Measurements from ENCODE around the gene BANP. TPM values are rescaled to one million over a fixed set of nuclear protein-coding genes. Genes with fewer than 3 reads are reported as not detected.
"Not testable (repeated sequence)": the region's sequence is repeated elsewhere in the genome, so short reads cannot be mapped to it uniquely, and the experiment has no call there.

The BANP gene
- total RNA-seq, 1 experiment from 2014 or later = 24.2 TPM

DNA sequence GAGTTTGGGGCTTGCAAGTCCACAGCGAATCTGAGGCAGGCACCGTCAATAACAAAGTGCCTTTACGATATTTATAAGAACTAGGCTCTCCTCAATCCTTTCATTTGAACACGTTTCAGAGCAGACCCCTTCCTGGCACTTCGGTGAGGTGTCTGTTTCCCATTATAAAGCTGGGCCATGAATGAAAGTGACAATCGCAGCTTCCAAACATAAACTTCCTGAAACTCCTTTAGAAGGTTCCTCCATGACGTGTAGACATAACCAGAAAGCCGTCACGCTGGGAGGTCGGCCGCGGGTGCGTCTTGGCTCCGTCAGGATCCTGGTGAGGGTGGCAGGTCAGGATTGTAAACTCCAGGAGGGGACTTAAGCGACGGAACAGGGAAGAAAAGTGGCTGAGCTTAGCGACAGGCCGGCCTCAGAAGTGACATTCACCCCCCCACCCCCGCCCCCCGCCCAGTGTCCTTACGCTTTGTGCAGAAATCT lies 150.4 kb downstream of the BANP start:
- BruUV-seq (replicated peaks); POLR2A ChIA-PET (ENCODE audit: unreplicated experiment): not testable (repeated sequence)

DNA sequence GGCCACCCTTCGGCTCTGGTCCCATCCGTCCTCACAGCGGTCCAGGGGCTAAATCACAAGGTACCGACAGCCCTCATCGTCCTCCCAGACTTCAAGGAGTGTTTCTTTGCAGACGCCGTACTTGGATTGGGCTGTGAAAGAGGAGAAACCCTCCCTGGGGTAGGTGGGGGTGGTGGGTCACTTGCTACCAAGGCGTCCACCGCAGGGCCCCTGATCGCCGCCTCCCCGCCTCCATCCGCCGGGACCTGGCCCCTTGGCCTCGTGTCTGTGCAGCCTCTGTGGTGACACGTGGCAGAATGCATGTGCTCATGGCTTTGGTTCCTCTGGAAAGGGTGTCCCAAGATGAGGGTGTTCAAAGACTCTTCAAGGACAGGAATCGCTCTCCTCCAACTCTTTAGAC lies 151.4 kb downstream of the BANP start:
- Histone ChIP-seq H3K79me2 (ENCODE audit: low read length) (no peaks in the 10 kb centered on the region), H3K4me1 (ENCODE audit: insufficient read depth, low read length) (no peaks in the 10 kb centered on the region), H3K9ac (ENCODE audit: low read length) (no peak overlapping the region), H3K36me3 (ENCODE audit: low read depth, low read length) (no peaks in the 10 kb centered on the region), H3K27me3 (ENCODE audit: low read length) (no peaks in the 10 kb centered on the region), H3K4me2 (ENCODE audit: low read length) (no peak overlapping the region), H4K20me1 (ENCODE audit: low read length) (no peaks in the 10 kb centered on the region), H3K9me3 (ENCODE audit: low read length) (no peaks in the 10 kb centered on the region), H3K27ac (ENCODE audit: low read length) (no peak overlapping the region), H3F3A (ENCODE audit: low read length, unreplicated experiment) (no peaks in the 10 kb centered on the region), H3K9me2 (replicated peaks; ENCODE audit: low read length) (no peaks in the 10 kb centered on the region), H3K4me3 (ENCODE audit: low read length) (no peak overlapping the region), H2AFZ (ENCODE audit: low read length) (no peak overlapping the region)
- ChIA-PET POLR2A (ENCODE audit: unreplicated experiment) (no interaction called here), CTCF (no interaction called here)
- TF ChIP-seq, protein P1, sequence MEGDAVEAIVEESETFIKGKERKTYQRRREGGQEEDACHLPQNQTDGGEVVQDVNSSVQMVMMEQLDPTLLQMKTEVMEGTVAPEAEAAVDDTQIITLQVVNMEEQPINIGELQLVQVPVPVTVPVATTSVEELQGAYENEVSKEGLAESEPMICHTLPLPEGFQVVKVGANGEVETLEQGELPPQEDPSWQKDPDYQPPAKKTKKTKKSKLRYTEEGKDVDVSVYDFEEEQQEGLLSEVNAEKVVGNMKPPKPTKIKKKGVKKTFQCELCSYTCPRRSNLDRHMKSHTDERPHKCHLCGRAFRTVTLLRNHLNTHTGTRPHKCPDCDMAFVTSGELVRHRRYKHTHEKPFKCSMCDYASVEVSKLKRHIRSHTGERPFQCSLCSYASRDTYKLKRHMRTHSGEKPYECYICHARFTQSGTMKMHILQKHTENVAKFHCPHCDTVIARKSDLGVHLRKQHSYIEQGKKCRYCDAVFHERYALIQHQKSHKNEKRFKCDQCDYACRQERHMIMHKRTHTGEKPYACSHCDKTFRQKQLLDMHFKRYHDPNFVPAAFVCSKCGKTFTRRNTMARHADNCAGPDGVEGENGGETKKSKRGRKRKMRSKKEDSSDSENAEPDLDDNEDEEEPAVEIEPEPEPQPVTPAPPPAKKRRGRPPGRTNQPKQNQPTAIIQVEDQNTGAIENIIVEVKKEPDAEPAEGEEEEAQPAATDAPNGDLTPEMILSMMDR (conservative IDR thresholded peaks at IDR 0.05; ENCODE audit: low read depth, low read length) = no peak
- TF ChIP-seq EZH2phosphoT487 (IDR thresholded peaks at IDR 0.05; ENCODE audit: borderline replicate concordance, low read length) (no peak), EZH2 (IDR thresholded peaks at IDR 0.05; ENCODE audit: low read length, unreplicated experiment) (no peak)
- DNase-seq (no peak), ATAC-seq (no peak)
- no TSS peak for BruUV-seq (replicated peaks)
- intact Hi-C loops (cut with micrococcal nuclease) = no loop called here

More for the DNA sequence above, 150.4 kb downstream of the BANP start:
- H4K20me1 ChIP-seq (ENCODE audit: low read length); H3K79me2 ChIP-seq (ENCODE audit: low read length); H3K9ac ChIP-seq (ENCODE audit: low read length); H3K4me2 ChIP-seq (ENCODE audit: low read length); DNase-seq; H3K4me1 ChIP-seq (ENCODE audit: insufficient read depth, low read length); H3K9me2 ChIP-seq (replicated peaks; ENCODE audit: low read length); CTCF ChIA-PET; ATAC-seq; H3K27me3 ChIP-seq (ENCODE audit: low read length); H3K27ac ChIP-seq (ENCODE audit: low read length); H3K9me3 ChIP-seq (ENCODE audit: low read length); H3F3A ChIP-seq (ENCODE audit: low read length, unreplicated experiment); H3K36me3 ChIP-seq (ENCODE audit: low read depth, low read length); intact Hi-C loops (cut with micrococcal nuclease); H3K4me3 ChIP-seq (ENCODE audit: low read length); H2AFZ ChIP-seq (ENCODE audit: low read length): not testable (repeated sequence)

GRCh38 chr16:88103011-88103410 lies 151.8 kb downstream of the BANP start:
- no peaks in the 10 kb centered on the region for H3K9me3 ChIP-seq (ENCODE audit: low read length)
- ATAC-seq (no peak), DNase-seq (no peak)
- ChIA-PET POLR2A (ENCODE audit: unreplicated experiment) (no interaction called here), CTCF (no interaction called here)
- no peaks in the 10 kb centered on the region for H3F3A ChIP-seq (ENCODE audit: low read length, unreplicated experiment)
- H3K9ac ChIP-seq (ENCODE audit: low read length) = no peak overlapping the region
- no peaks in the 10 kb centered on the region for H3K4me1 ChIP-seq (ENCODE audit: insufficient read depth, low read length)
- H3K36me3 ChIP-seq (ENCODE audit: low read depth, low read length) = no peaks in the 10 kb centered on the region
- no peaks in the 10 kb centered on the region for H3K79me2 ChIP-seq (ENCODE audit: low read length)
- no peaks in the 10 kb centered on the region for H3K9me2 ChIP-seq (replicated peaks; ENCODE audit: low read length)
- no peak for TF ChIP-seq EZH2 (IDR thresholded peaks at IDR 0.05; ENCODE audit: low read length, unreplicated experiment)
- no peak for TF ChIP-seq EZH2phosphoT487 (IDR thresholded peaks at IDR 0.05; ENCODE audit: borderline replicate concordance, low read length)
- TF ChIP-seq, protein P1 (conservative IDR thresholded peaks at IDR 0.05; ENCODE audit: low read depth, low read length) = no peak
- H3K4me2 ChIP-seq (ENCODE audit: low read length) = no peak overlapping the region
- H2AFZ ChIP-seq (ENCODE audit: low read length) = no peak overlapping the region
- H3K4me3 ChIP-seq (ENCODE audit: low read length) = no peak overlapping the region
- no peaks in the 10 kb centered on the region for H4K20me1 ChIP-seq (ENCODE audit: low read length)
- BruUV-seq (replicated peaks) = no TSS peak
- intact Hi-C loops (cut with micrococcal nuclease) = no loop called here
- H3K27ac ChIP-seq (ENCODE audit: low read length) = no peak overlapping the region
- H3K27me3 ChIP-seq (ENCODE audit: low read length) = no peaks in the 10 kb centered on the region

All from PC-3 (cell line).